Mesenchymal stem cell (in vitro differentiated cells and primary cell): ENCODE data around the gene OR10D3.
A peak's percentile ranks its signal among the peaks of the same experiment; 100 is the strongest.

Experiments
- DNase-seq: peaks from one replicate; pipeline ENCODE4 v3.0.0-alpha.2; 2013
- H2AFZ ChIP-seq: one replicate; pipeline ENCODE4 v1.6.1; 2013; ENCODE audit warnings: low read depth, mild to moderate bottlenecking, control low read depth, inconsistent platforms, low read length, moderate library complexity
- H2AK5ac ChIP-seq: 2 replicates; pipeline ENCODE4 v1.6.1; 2013; ENCODE audit warnings: low read length, moderate library complexity, mild to moderate bottlenecking, inconsistent platforms; ENCODE audit not compliant: severe bottlenecking
- H2BK120ac ChIP-seq: one replicate; pipeline ENCODE4 v1.6.1; 2013; ENCODE audit warnings: low read depth, mild to moderate bottlenecking, inconsistent platforms, low read length, moderate library complexity
- H2BK12ac ChIP-seq, 2 experiments: one replicate each; pipeline ENCODE4 v1.6.1; 2013; ENCODE audit warnings: inconsistent platforms in 2 of 2, low read length in 2 of 2, mild to moderate bottlenecking in 2 of 2, moderate library complexity in 2 of 2, control low read depth in 1 of 2
- H2BK15ac ChIP-seq: one replicate; pipeline ENCODE4 v1.6.1; 2013; ENCODE audit warnings: mild to moderate bottlenecking, low read depth, inconsistent platforms; ENCODE audit not compliant: poor library complexity, severe bottlenecking
- H2BK5ac ChIP-seq: 2 replicates; pipeline ENCODE4 v1.6.1; 2013; ENCODE audit warnings: low read depth, mild to moderate bottlenecking, low read length, control low read depth, inconsistent platforms; ENCODE audit not compliant: poor library complexity, severe bottlenecking
- H3K14ac ChIP-seq, 2 experiments: one replicate each; pipeline ENCODE4 v1.6.1; 2013; ENCODE audit warnings: inconsistent platforms in 2 of 2, low read length in 2 of 2, control low read depth in 1 of 2, mild to moderate bottlenecking in 1 of 2, moderate library complexity in 1 of 2
- H3K18ac ChIP-seq, 2 experiments: one replicate each; pipeline ENCODE4 v1.6.1; 2013; ENCODE audit warnings: inconsistent platforms in 2 of 2, low read length in 2 of 2, control low read depth in 1 of 2, low read depth in 1 of 2, mild to moderate bottlenecking in 1 of 2
- H3K23ac ChIP-seq, 2 experiments: one replicate each; pipeline ENCODE4 v1.6.1; 2013; ENCODE audit warnings: inconsistent platforms in 2 of 2, low read length in 2 of 2, mild to moderate bottlenecking in 2 of 2, moderate library complexity in 2 of 2, control low read depth in 1 of 2
- H3K27ac ChIP-seq: 2 replicates; pipeline ENCODE4 v1.5.1; 2013; ENCODE audit warnings: mild to moderate bottlenecking, moderate library complexity, low read length, control low read depth, inconsistent platforms; ENCODE audit not compliant: poor library complexity, severe bottlenecking
- H3K27me3 ChIP-seq, 2 experiments: 2 replicates each; pipeline versions ENCODE4 v1.6.1 to v1.7.0; 2013; ENCODE audit warnings: low read length in 2 of 2, mild to moderate bottlenecking in 2 of 2, moderate library complexity in 2 of 2, control low read depth in 1 of 2, inconsistent platforms in 1 of 2; ENCODE audit not compliant: control insufficient read depth in 1 of 2, insufficient read depth in 1 of 2
- H3K36me3 ChIP-seq, 2 experiments: 2 replicates each; pipeline versions ENCODE4 v1.6.1 to v1.7.0; 2013; ENCODE audit warnings: low read length in 2 of 2, control low read depth in 1 of 2, inconsistent platforms in 1 of 2, low read depth in 1 of 2, mild to moderate bottlenecking in 1 of 2; ENCODE audit not compliant: insufficient read depth in 2 of 2, control insufficient read depth in 1 of 2
- H3K4ac ChIP-seq, 2 experiments: one replicate each; pipeline ENCODE4 v1.6.1; 2013; ENCODE audit warnings: inconsistent platforms in 2 of 2, low read length in 2 of 2, mild to moderate bottlenecking in 2 of 2, moderate library complexity in 2 of 2, control low read depth in 1 of 2, low read depth in 1 of 2
- H3K4me1 ChIP-seq: 2 replicates; pipeline ENCODE4 v1.6.1; 2013; ENCODE audit warnings: low read depth, low read length, control low read depth; ENCODE audit not compliant: control insufficient read depth, insufficient read depth
- H3K4me2 ChIP-seq: 2 replicates; pipeline ENCODE4 v1.6.1; 2013; ENCODE audit warnings: low read length, mild to moderate bottlenecking, inconsistent platforms; ENCODE audit not compliant: poor library complexity, severe bottlenecking
- H3K4me3 ChIP-seq, 2 experiments: 2 replicates each; pipeline versions ENCODE4 v1.5.1 to v1.7.0; 2013; ENCODE audit warnings: low read length in 2 of 2, mild to moderate bottlenecking in 2 of 2, control low read depth in 1 of 2, low read depth in 1 of 2; ENCODE audit not compliant: insufficient read depth in 1 of 2
- H3K79me1 ChIP-seq: replicated peaks from 2 replicates; pipeline ENCODE4 v1.6.1; 2013; ENCODE audit warnings: mild to moderate bottlenecking, control low read depth, low read length, inconsistent platforms; ENCODE audit not compliant: poor library complexity, severe bottlenecking
- H3K9ac ChIP-seq: 2 replicates; pipeline ENCODE4 v1.7.0; 2013; ENCODE audit warnings: mild to moderate bottlenecking, low read length, moderate library complexity
- H3K9me3 ChIP-seq: 2 replicates; pipeline ENCODE4 v1.7.0; 2013; ENCODE audit warnings: mild to moderate bottlenecking, low read length; ENCODE audit not compliant: control insufficient read depth
- H4K8ac ChIP-seq: one replicate; pipeline ENCODE4 v1.6.1; 2013; ENCODE audit warnings: inconsistent platforms, mild to moderate bottlenecking, low read length, moderate library complexity
- H4K91ac ChIP-seq: one replicate; pipeline ENCODE4 v1.6.1; 2013; ENCODE audit warnings: mild to moderate bottlenecking, low read length, inconsistent platforms
- WGBS: methylation state at CpG from one replicate; pipeline ENCODE4 v1.1.7; 2013; ENCODE audit warnings: mixed read lengths; 5-methylcytosine and 5-hydroxymethylcytosine counted together

The OR10D3 gene

GRCh38 chr11:124199702-124200101 lies 16.6 kb downstream of the OR10D3 start:
- H2AK5ac ChIP-seq: no peak overlapping the region
- 20% methylated on average over 1 of the region's 1 CpG for WGBS
- no peak overlapping the region for H3K27ac ChIP-seq
- H2BK15ac ChIP-seq: no peak overlapping the region
- H3K4me1 ChIP-seq: no peaks in the 10 kb centered on the region
- H3K4ac ChIP-seq: no peak overlapping the region
- no peak overlapping the region for H2BK5ac ChIP-seq
- H4K91ac ChIP-seq: no peak overlapping the region
- no peak overlapping the region for H3K14ac ChIP-seq
- H3K4me2 ChIP-seq: no peak overlapping the region
- H3K9ac ChIP-seq: no peak overlapping the region
- no peak overlapping the region for H3K23ac ChIP-seq
- no peaks in the 10 kb centered on the region for H3K36me3 ChIP-seq
- peak; percentile 78 for DNase-seq
- H2AFZ ChIP-seq: no peak overlapping the region
- no peak overlapping the region for H3K4me3 ChIP-seq
- H3K9me3 ChIP-seq: no peaks in the 10 kb centered on the region
- no peak overlapping the region for H2BK120ac ChIP-seq
- no peak overlapping the region for H3K18ac ChIP-seq
- no peak overlapping the region for H4K8ac ChIP-seq
- no peaks in the 10 kb centered on the region for H3K79me1 ChIP-seq
- H2BK12ac ChIP-seq: no peak overlapping the region
- H3K27me3 ChIP-seq: no peaks in the 10 kb centered on the region

DNA sequence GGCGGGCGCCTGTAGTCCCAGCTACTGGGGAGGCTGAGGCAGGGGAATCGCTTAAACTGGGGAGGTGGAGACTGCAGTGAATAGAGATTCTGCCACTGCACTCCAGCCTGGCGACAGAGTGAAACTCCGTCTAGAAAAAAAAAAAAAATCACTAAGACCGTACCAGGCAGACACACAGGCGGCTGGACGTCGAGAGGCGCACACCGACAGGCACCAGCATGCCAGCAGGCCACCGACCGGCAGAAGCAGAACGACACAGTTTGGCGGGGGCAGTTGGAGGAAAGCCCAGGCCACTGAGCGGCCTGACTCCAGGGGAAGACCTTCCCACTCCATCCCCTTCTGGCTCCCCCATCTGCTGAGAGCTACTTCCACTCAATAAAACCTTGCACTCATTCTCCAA lies 17.5 kb downstream of the OR10D3 start:
- Histone ChIP-seq H2BK5ac (no peak overlapping the region), H2AFZ (no peak overlapping the region), H2BK15ac (no peak overlapping the region), H3K27ac (no peak overlapping the region), H3K9me3 (no peaks in the 10 kb centered on the region), H2BK12ac (no peak overlapping the region), H3K9ac (no peak overlapping the region), H3K14ac (no peak overlapping the region), H2AK5ac (no peak overlapping the region), H3K4me1 (no peaks in the 10 kb centered on the region), H3K18ac (no peak overlapping the region), H4K91ac (no peak overlapping the region), H3K36me3 (no peaks in the 10 kb centered on the region), H2BK120ac (no peak overlapping the region), H4K8ac (no peak overlapping the region), H3K4me2 (no peak overlapping the region), H3K23ac (no peak overlapping the region), H3K27me3 (no peaks in the 10 kb centered on the region), H3K79me1 (no peaks in the 10 kb centered on the region), H3K4ac (no peak overlapping the region), H3K4me3 (no peak overlapping the region)
- no peak for DNase-seq
- WGBS: 97% methylated on average over 16 of the region's 16 CpGs

- Histone ChIP-seq H4K91ac (no peak overlapping the region), H3K27ac (no peak overlapping the region), H2BK120ac (no peak overlapping the region), H3K14ac (no peak overlapping the region), H3K36me3 (no peaks in the 10 kb centered on the region), H2BK5ac (no peak overlapping the region), H3K4me2 (no peak overlapping the region), H3K4me1 (no peaks in the 10 kb centered on the region), H2AFZ (no peak overlapping the region), H3K18ac (no peak overlapping the region), H3K4me3 (no peak overlapping the region), H2BK15ac (no peak overlapping the region), H4K8ac (no peak overlapping the region), H3K9ac (no peak overlapping the region), H2AK5ac (no peak overlapping the region), H3K4ac (no peak overlapping the region), H3K9me3 (no peaks in the 10 kb centered on the region), H3K23ac (no peak overlapping the region), H2BK12ac (no peak overlapping the region), H3K79me1 (no peaks in the 10 kb centered on the region), H3K27me3 (no peaks in the 10 kb centered on the region)
- DNase-seq: no peak
- WGBS: 50% methylated on average over 3 of the region's 3 CpGs
Measured at GRCh38 chr11:124202951-124203350, 19.8 kb downstream of the OR10D3 start.

DNA sequence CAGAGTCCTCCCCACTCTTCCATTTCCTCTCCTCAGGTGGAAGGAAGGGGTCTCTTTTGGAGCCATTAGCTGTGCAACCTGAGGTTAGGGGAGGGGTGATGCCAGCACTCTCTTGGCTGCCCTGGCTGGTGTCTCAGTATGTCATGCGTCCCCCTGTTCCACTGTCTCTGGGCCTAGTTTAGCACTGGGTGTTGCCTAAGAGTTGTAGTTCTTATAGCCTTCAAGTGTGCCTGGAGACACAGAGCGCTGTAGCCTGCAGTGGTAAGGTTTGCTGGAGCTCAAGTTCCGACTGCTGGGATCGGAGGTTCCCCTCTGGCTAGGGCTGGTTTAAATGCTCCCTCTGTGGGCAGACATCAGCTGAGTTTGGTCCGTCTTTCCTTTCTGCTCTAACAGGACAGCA lies 20.9 kb downstream of the OR10D3 start:
- Histone ChIP-seq H3K23ac (no peak overlapping the region), H3K4ac (no peak overlapping the region), H2BK120ac (no peak overlapping the region), H2AFZ (no peak overlapping the region), H3K14ac (peak overlapping the region in 1 of 2 experiments; percentile 11), H2BK15ac (no peak overlapping the region), H2AK5ac (no peak overlapping the region), H4K8ac (peak overlapping the region; percentile 36), H3K9ac (no peak overlapping the region), H4K91ac (peak overlapping the region; percentile 54), H3K4me1 (no peaks in the 10 kb centered on the region), H2BK12ac (no peak overlapping the region), H3K4me3 (no peak overlapping the region), H3K36me3 (no peaks in the 10 kb centered on the region), H2BK5ac (no peak overlapping the region), H3K4me2 (no peak overlapping the region), H3K27ac (no peak overlapping the region), H3K27me3 (no peaks in the 10 kb centered on the region), H3K79me1 (no peaks in the 10 kb centered on the region), H3K18ac (no peak overlapping the region), H3K9me3 (no peaks in the 10 kb centered on the region)
- 93% methylated on average over 5 of the region's 5 CpGs for WGBS
- DNase-seq: no peak
